GM21367 (cell line): ENCODE measurements around the gene THAP10.

ENCODE experiments used
- ATAC-seq: cut with Tn5 transposase; IDR thresholded peaks from one replicate; pipeline ENCODE4 v1.9.1; 2021; ENCODE audit not compliant: unreplicated experiment

The THAP10 gene

GRCh38 chr15:70854666-70854976, 37.6 kb downstream of the THAP10 start:
- ATAC-seq, result no peak

- ATAC-seq, result no peak
Observed at GRCh38 chr15:70853973-70854665, 38.1 kb downstream of the THAP10 start, which contains the start of gene LARP6. Gene LARP6, minus strand, starts transcription at chr15:70854157. Its CDS starts 69 bp downstream, at chr15:70854088.

GRCh38 chr15:70853318-70853972, 38.8 kb downstream of the THAP10 start:
- ATAC-seq, result no peak

GRCh38 chr15:70852501-70853317, 39.5 kb downstream of the THAP10 start:
- ATAC-seq, result no peak

GRCh38 chr15:70851889-70852288, 40.3 kb downstream of the THAP10 start:
- ATAC-seq, result no peak

GRCh38 chr15:70845602-70846360, 46.5 kb downstream of the THAP10 start:
- ATAC-seq, result no peak

- no peak for ATAC-seq
Observed at GRCh38 chr15:70837476-70837875, 54.8 kb downstream of the THAP10 start.

- no peak for ATAC-seq
Observed at GRCh38 chr15:70835841-70836240, 56.4 kb downstream of the THAP10 start.

- no peak for ATAC-seq
Observed at GRCh38 chr15:70835415-70835814, 56.8 kb downstream of the THAP10 start.

- ATAC-seq, result no peak
Observed at GRCh38 chr15:70834999-70835398, 57.2 kb downstream of the THAP10 start.

GRCh38 chr15:70833861-70834765, 58.1 kb downstream of the THAP10 start:
- ATAC-seq, result no peak

- no peak for ATAC-seq
Observed at GRCh38 chr15:70833422-70833821, 58.8 kb downstream of the THAP10 start.

- ATAC-seq, result no peak
Observed at GRCh38 chr15:70832176-70832575, 60.1 kb downstream of the THAP10 start.
